HepG2 (cell line): Measurements from ENCODE around the gene MAP4K3. TPM values are rescaled to one million over a fixed set of nuclear protein-coding genes. Genes with fewer than 3 reads are reported as not detected.

Experiments
- ELF3 ChIP-seq: IDR thresholded peaks from 2 replicates; pipeline ENCODE4 v1.6.1; 2016; ENCODE audit warnings: missing genetic modification reagents, missing compliant biosample characterization
- HMG20A ChIP-seq: IDR thresholded peaks from 2 replicates; pipeline ENCODE4 v1.6.1; 2016; ENCODE audit warnings: borderline replicate concordance
- ISL2 ChIP-seq: sonication (generic); formaldehyde crosslinking; IDR thresholded peaks from 2 replicates; pipeline ENCODE4 v1.5.0; 2020; ENCODE audit warnings: missing genetic modification reagents
- MED8 ChIP-seq: sonication (generic); formaldehyde crosslinking; IDR thresholded peaks from 2 replicates; pipeline ENCODE4 v1.8.1; 2023; ENCODE audit warnings: mild to moderate bottlenecking, missing genetic modification reagents; ENCODE audit not compliant: insufficient replicate concordance
- SMC3 ChIP-seq: IDR thresholded peaks from 2 replicates; pipeline ENCODE4 v1.6.1; 2011; ENCODE audit warnings: low read length, improper control_type of control experiment
- SNAI1 ChIP-seq: sonication (generic); formaldehyde crosslinking; IDR thresholded peaks from 2 replicates; pipeline ENCODE4 v1.5.0; 2020; ENCODE audit warnings: mild to moderate bottlenecking, missing genetic modification reagents, borderline replicate concordance
- XBP1 ChIP-seq: sonication (generic); formaldehyde crosslinking; IDR thresholded peaks from 2 replicates; pipeline ENCODE4 v1.5.0; 2020; ENCODE audit warnings: missing genetic modification reagents
- ZBED4 ChIP-seq: sonication (generic); formaldehyde crosslinking; IDR thresholded peaks from 2 replicates; pipeline ENCODE4 v1.4.0; 2020; ENCODE audit warnings: missing genetic modification reagents, borderline replicate concordance
- ZNF446 ChIP-seq: sonication (generic); formaldehyde crosslinking; IDR thresholded peaks from 2 replicates; pipeline ENCODE4 v1.5.0; 2020; ENCODE audit warnings: mild to moderate bottlenecking, missing genetic modification reagents
- ZNF646 ChIP-seq: sonication (generic); formaldehyde crosslinking; IDR thresholded peaks from 2 replicates; pipeline ENCODE4 v1.9.0; 2021; ENCODE audit warnings: mild to moderate bottlenecking, missing genetic modification reagents
- polyA plus RNA-seq, 8 experiments: library from polyadenylated mRNA; depleted of rRNA in 3 of 8; stranded (reverse) in 7 of 8; unstranded in 1 of 8; fragments of >200 nt; fragmentation: Illumina TruSeq in 4 of 8; extraction: Trizol in 4 of 8; gene quantifications; 2 replicates each; pipeline versions ENCODE4 v1.2.1 to v1.2.3, GENCODE V29; 2011 to 2016; ENCODE audit warnings: low read depth in 4 of 8, missing spikeins in 1 of 8, mixed read lengths in 1 of 8; ENCODE audit not compliant: insufficient read depth in 1 of 8
- total RNA-seq, 5 experiments: library from RNA; depleted of rRNA; stranded (reverse); fragments of >200 nt; fragmentation: Illumina TruSeq; extraction: Trizol; gene quantifications; 2 replicates each; pipeline ENCODE4 v1.2.3, GENCODE V29; 2016; ENCODE audit warnings: low read depth in 1 of 5
- TF ChIP-seq, protein P1 (sequence below): IDR thresholded peaks from 2 replicates; pipeline ENCODE4 v1.6.1; 2018; ENCODE audit warnings: missing genetic modification reagents, mild to moderate bottlenecking, missing compliant biosample characterization
- TF ChIP-seq, protein P2 (sequence below): sonication (generic); formaldehyde crosslinking; IDR thresholded peaks from 2 replicates; pipeline ENCODE4 v1.8.0; 2022; ENCODE audit warnings: mild to moderate bottlenecking, missing genetic modification reagents; ENCODE audit not compliant: insufficient replicate concordance

MAP4K3 gene
- total and polyA plus RNA-seq, 2 of the 13 experiments (the other 11 are each of a cell fraction or from before 2014, with no cell fraction given), result 45.9 to 53.2 TPM

DNA sequence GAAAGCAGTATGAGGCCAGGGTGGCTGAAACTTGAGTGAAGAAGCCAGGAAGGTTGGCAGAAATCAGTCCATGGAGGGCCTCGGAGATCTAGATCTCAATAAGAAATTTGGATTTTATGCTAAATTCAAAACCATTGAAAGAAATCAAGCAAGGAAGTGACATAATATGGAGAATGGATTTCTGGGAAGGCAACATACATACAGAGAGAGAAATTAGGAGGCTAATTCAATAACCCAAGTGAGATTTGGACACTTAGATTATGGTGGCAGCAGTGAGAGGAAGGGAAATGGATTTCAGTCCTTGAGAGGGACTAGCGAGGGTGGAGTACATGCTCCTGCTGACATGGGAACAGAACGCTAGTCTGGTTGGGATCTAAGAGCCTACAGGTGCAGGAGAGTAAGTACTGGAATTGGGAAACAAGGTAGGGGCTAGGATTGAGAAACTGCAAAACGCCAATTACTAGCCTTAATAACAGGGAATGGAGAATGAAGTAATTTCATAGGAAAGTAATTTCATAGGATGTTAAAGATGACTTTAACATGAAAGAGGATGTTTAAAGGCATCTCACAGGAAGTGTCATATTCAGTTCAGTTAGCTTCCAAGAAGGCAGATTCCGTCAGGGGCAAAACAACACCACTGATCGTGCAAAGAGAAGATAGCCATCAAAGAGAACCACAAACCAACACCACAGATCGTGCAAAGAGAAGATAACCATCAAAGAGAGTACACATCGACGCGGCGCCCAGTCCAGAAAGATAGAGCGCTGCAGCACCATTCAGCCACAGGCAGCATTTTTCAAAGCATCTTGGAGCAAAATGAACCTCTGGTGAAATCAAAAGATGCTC lies 220.5 kb downstream of the MAP4K3 start (continued):
- TF ChIP-seq HMG20A (CRISPR knock-in tag) (peak; percentile 73; the same call in 1 of the 2 replicates), ZNF646 (CRISPR knock-in tag) (no peak), ZBED4 (CRISPR knock-in tag) (no peak), XBP1 (no peak), SMC3 (no peak), ISL2 (no peak; the same call in 1 of the 2 replicates), ZNF446 (CRISPR knock-in tag) (no peak), SNAI1 (CRISPR knock-in tag) (no peak), MED8 (CRISPR knock-in tag) (no peak), ELF3 (peak; percentile 21; the same call in 1 of the 2 replicates)
- TF ChIP-seq, protein P1, sequence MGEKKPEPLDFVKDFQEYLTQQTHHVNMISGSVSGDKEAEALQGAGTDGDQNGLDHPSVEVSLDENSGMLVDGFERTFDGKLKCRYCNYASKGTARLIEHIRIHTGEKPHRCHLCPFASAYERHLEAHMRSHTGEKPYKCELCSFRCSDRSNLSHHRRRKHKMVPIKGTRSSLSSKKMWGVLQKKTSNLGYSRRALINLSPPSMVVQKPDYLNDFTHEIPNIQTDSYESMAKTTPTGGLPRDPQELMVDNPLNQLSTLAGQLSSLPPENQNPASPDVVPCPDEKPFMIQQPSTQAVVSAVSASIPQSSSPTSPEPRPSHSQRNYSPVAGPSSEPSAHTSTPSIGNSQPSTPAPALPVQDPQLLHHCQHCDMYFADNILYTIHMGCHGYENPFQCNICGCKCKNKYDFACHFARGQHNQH (CRISPR knock-in tag), result no peak
- TF ChIP-seq, protein P2, sequence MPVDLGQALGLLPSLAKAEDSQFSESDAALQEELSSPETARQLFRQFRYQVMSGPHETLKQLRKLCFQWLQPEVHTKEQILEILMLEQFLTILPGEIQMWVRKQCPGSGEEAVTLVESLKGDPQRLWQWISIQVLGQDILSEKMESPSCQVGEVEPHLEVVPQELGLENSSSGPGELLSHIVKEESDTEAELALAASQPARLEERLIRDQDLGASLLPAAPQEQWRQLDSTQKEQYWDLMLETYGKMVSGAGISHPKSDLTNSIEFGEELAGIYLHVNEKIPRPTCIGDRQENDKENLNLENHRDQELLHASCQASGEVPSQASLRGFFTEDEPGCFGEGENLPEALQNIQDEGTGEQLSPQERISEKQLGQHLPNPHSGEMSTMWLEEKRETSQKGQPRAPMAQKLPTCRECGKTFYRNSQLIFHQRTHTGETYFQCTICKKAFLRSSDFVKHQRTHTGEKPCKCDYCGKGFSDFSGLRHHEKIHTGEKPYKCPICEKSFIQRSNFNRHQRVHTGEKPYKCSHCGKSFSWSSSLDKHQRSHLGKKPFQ (CRISPR knock-in tag), result no peak
